ENCODE measurements around the gene TTR. TPM values are rescaled to one million over a fixed set of nuclear protein-coding genes. Genes with fewer than 3 reads are reported as not detected.

Gene TTR
- total RNA-seq, 1 experiment from 2014 or later, result not detected

DNA sequence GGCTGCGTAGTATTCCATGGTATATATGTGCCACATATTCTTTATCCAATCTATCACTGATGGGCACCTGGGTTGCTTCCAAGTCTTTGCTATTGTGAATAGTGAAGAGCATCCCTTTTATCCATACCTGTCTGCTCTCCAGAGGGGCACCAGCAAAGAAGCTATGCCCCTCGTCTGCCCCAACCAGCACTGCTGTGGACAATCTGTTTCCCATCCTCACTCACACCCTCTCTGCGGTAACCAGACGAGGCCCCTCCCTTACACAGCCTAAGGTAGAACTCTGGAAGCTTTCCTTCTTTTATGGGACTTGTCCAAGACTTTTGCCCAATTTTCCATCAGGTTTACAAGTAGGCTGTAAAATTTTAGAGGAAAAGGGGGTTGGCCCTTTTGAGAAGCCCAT is 24.9 kb downstream of the TTR start:
- DNase-seq (ENCODE audit: low read depth), result no peak

DNA sequence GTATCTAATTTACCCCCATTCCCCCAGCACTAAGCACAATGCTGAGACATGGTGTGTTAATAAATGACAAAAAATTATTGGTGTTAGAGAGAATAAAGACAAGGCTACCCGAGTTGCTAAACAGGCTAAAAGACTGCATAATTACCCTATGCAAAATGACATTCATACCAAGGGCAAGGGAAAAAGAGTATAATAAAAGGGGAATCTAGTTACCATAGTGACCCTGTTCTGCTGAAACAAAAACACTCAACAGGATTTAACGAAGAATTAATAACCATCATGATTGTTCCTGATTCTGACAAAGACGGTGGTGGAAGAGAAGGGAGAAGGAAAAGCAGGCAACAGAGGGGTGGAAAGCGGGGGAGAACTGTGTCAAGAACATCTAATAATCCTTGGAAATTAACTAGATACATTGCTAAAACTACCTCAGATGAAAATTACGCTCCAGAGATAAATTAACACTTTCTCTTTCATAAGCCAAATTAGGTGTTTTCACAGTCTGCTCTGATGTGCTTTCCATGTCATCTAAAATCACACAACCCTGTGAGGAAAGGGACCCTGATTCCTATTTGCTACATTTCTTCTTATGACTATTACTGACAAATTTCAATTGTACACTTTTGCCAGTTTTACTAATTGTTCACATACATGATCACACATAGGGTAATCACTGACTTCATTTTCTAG is 25.5 kb downstream of the TTR start:
- no peak for DNase-seq (ENCODE audit: low read depth)

DNA sequence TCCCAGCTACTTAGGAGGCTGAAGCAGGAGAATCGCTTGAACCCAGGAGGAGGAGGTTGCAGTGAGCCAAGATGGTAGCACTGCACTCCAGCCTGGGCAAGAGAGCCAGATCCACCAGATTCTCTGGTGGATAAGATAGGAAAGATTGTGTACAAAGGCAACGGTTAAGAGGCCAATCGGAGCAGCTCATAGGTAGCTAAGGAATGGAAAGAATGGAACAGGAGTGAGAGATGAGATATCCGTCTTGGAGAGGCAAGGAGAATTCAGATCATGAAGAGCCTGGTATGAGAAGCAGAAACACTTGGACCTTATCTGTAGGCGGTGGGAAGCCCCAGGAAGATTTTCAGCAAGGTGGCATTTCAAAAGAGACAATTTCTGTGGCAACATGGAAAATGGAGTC is 27.1 kb downstream of the TTR start:
- DNase-seq (ENCODE audit: low read depth), result no peak

DNA sequence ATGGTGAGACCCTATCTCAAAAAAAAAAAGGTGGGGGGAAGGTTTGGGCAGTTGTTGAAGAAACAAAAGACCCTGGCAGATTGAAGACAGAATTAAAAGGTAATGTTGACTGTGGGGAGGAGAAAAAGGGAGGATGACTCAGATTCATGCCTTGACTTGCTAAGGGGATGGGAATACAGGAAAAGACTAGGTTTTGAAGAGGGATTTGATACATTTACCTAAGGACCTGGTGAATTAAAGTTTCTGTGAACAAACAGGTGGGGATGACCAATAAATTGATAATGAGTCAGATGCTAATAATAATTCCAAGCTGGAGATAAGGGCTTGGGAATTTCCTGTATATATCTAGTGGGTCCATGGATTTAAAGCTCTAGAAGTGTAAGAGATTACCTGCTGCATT is 27.6 kb downstream of the TTR start:
- DNase-seq (ENCODE audit: low read depth), result no peak

DNA sequence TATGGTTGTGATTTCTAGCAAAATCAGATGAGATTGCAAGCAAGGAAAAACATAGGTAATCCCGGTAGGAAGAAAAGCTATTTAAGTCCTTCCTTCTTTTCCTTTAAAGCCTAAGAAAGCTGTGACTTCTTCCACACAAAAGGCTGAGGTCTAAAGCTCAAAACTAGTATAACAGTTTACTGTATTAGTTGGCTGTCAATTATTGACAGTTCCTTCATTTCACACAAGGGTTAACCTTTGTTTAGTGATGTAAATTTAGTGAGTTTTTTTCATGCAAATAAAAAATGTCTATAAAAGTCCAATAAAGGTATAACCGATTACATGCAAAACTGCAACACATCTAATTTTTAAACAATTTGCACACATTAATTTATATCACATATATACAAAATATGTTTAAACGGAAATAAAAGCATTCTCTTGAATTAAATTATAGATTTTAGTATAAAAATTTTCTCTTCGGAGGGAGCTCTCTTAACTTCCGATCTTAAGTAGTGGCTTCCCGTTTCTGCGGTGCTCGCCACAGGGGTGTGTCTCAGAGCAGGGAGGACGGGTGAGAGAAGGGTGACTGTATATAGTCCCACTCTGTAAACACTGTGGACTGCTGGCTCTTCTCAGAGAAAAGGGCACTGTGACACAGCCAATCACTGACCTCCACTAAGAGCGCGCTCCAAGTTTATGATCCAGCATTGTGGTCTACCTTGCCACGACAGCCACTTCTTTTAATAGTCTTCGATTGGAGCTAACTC is 33.4 kb downstream of the TTR start:
- DNase-seq (ENCODE audit: low read depth), result no peak

DNA sequence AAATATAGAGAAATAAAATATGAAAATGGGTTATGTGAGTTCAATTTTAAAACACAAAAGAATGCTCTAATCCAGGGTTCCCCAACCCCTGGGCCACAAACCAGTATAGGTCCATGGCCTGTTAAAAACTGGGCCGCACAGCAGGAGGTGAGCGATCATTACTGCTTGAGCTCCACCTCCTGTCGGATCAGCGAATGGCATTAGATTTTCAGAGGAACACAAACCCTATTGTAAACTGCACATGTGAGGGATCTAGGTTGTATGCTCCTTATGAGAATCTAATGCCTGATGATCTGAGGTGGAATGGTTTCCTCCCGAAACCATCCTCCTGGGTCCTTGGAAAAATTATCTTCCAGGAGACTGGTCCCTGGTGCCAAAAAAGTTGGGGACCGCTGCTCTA is 34.7 kb downstream of the TTR start:
- no peak for DNase-seq (ENCODE audit: low read depth)

DNA sequence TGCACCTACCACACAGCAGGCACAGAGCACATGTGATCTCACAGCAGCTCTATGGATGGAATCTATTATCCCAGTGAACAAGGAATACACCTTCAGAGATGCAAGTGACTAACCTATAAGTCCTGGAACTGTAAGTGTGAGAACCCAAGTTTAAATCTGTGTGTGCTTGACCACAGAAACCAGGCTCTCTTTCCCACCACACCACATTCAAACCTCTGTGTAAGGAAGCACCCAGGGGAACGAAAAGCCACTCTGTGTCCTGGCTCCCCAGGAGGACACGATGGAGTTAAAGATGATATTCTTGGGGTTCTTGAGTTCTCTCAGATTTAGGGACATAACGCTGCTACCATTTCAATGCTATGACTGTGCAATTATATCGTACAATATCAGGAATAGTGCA is 38.9 kb downstream of the TTR start:
- DNase-seq (ENCODE audit: low read depth), result no peak

DNA sequence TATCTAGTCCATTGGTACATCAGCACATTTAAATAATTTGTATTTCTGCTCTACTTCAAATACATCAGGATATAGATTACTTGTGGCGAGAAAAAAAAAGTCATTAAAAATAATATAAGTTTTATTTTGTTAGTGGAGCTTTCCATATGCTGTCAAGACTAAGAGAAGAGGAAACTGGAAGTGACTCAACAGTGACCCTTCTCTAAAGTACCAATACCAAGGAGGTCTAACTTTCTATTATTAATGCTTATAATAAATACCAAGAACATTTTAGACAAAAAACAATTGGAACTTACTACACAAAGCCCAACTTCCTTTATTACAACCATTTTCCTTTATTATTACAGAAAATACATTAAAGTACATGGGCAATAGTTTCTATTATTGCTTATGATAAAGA is 39.8 kb downstream of the TTR start:
- DNase-seq (ENCODE audit: low read depth), result no peak

DNA sequence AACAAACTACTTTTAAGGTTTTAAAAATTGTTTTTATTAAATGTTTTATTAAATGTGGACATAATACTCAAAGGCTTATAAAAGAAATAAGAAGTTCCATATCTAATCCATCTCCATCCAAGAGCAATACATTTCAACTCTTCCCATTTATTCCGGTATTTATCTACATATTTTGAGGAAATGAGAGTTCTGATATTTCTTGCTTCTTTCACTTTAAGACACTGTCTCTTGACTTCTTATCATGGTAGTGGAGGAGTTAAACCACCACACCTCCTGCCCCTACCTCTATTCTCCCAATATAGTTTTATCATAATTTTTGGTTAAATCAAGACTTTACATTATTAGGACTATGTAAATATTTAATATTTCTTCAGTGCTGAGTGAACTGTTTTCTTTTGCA is 40.7 kb downstream of the TTR start:
- no peak for DNase-seq (ENCODE audit: low read depth)

DNA sequence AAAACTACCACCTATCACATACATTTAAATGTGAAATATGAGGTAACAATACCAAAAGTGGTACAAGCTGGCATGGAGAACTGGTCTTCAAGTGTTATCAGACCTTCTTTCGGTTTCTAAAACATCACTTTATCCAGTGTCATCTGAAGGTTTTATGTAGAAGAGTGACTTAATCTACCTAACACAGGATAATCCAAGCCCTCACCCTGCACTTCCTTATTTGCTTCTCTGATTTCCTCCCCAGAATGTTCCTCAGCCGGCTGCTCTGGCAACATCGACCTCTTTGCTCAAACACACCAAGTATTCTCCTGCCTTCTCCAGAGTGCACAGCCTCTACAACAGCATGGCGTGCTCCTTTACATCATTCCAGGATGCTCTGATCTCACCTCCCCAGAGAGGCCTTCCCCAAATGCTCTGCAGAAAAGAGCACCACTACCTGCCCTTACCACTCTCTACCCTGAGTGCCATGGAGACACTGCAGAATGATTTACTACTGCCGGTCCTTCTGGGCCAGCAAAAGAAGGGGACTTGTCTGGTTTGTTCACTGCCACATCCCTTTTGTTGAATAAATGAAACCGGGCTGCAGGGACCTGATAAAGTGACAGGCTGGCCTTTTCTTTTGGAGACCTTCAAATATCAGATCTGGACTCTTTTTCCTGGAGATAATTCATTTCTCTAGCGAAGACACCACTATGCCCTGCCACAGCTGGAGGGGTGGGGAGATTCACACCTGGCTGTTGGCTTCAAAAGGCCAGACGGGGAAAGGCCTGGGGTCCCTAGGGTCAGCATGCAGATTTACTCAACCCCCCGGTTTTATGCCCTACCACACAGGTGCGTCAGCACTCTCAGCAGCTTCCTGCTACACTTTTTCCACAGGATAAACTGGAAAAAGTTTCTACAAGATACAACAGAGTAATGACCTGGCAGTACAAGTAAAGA is 42.0 kb downstream of the TTR start:
- DNase-seq (ENCODE audit: low read depth), result no peak

DNA sequence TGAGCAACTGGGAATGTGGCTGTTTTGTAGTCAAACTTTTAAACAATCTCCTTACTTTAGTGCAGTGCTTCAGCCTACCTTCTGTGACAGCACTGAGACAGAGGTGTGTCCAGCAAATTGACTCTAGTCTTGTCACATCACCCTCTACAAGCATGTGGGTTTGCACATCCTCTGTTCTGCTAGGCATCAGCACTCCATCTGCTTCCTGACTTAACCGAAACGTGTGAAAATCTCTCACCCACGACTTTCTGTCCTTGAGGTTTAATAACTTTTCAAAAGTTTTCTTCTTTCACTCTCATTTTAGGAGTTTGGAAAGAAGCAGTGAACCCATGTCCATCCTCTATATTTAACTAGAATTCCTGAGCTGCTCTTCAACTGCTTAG is 42.6 kb downstream of the TTR start:
- DNase-seq (ENCODE audit: low read depth), result no peak

DNA sequence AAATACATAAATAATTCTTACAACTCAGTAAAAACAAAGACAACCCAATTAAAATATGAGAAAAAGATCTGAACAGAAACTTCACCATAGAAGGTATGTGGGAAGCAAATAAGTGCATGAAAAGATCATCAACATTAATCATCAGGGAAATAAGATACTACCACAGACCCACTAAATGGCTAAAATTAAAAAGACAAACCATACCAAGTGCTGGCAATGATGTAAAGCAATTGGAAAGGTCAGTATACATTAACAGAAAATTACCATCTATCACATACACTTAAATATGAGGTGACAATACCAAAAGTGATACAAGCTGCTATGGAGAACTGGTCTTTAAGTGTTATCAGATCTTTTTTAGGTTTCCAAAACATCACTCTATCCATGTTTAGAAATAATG is 44.7 kb downstream of the TTR start:
- no peak for DNase-seq (ENCODE audit: low read depth)

DNA sequence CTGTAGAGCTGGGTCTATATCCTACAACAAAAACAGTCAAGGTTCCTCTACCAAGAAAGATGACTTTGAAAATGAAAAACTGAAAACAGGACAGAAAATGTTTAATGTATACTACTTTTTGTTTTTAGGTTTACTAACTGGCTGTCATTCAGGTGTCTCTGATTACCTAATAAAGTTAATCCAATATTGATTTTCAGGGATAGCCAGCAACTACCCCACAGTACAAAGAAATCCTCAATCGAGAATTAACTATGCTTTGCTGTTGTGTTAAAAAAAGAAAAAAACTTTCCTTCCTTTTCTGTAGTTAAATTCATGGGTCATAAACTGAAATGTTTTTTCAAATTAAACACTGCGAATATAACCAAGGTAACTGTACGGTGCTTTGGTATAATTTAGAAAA is 45.8 kb downstream of the TTR start:
- DNase-seq (ENCODE audit: low read depth), result no peak

DNA sequence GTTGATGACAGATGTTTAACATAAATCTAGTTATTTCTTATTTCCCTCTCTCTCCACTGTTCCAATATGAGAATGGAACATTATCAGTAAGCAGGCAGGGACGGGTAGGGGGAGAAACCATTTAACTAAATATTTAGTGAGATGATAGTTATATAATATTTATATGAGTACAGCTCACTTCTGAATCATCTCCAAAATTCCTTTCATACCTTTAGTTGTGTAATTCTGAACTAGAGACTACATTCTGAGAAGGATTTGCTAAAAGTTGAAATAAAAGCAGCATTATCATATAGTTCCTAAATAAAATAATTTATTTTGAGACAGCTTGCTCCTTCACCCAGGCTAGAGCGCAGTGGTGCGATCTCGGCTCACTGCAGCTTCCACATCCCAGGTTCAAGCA is 51.3 kb downstream of the TTR start:
- DNase-seq (ENCODE audit: low read depth), result no peak

DNA sequence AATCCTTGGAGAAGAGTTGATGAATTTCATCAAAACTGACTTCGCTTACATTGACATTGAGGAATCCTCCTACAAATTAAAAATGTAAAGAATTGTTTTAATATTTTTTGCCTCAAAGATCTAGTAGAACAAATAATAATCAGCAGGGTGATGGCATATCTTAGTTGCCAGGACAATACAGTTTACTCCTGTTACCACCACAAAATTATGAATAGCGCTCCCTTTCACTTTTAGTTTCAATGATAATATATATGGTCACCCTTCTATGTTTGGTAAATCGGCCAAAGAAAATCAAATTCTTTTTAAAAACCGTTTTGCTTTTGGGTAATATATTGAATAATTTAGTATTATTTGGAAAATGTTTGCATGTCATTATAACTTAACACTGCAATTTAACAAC is 53.7 kb downstream of the TTR start:
- DNase-seq (ENCODE audit: low read depth), result no peak

DNA sequence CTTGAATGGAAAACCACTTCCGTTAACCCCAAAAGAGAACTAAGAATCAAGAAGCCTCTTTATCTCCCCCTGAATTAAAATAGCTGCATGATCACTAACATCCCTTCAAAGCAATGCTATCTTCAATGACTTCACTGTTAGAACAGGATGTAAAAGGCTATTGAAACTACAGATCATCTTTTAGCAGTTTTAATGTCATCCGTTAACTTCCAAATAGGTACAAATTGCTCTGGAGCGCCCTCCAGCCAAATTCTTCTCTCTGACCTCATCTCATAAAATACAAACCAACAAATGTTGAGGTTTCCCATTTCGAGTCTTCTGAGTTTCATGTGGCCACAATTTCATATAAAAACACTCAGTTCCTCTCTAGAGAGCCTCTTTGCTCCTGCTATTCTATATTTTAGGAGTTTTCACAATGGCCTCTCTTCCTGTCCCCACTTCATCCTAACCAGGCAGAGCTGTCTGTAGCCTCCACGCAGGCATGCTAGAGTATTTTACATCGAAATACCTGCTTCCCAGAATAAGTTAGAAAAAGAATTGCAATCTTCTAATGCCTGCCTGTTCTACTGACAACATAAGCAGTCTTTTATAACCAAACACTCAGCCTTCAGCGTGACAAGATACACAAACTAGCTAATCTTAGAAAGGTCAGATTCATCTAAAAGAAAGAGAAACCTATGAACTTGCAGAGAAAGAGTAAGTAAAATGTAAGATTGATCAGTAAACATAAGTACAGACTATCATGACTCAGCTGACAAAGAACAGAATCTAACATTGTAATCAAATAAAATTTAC is 54.9 kb downstream of the TTR start:
- DNase-seq (ENCODE audit: low read depth), result no peak

DNA sequence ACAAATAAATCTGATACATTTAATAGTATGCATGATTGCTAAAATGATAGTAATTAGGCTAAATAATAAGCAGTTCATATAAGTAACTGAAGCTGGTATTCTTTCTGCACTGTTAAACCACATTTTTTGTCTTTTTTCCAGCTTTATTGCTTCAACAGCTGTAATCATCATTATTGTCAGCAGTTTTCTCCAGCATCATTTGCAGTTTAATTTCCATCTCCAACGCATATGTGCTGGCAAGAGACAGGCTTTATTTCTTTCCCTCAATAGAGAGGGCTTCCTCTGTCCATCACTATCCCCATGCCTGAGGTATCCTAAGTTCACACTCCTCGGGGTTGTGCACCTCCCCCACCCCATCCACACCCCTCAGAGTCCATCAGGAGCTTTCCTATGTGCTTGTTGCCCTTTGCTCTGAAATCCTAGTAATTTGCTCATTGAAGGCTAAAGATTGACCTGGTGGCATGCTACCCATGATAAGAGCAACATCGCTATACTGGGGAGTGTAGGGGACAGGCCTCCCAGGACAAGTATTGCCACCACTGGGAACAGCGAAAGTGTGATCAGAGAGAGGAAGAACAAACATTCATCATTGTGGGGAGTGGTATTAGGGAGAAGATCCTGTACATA is 55.6 kb downstream of the TTR start:
- DNase-seq (ENCODE audit: low read depth), result no peak
